PC-9 (cell line): Measurements from ENCODE around the gene TNN. TPM values are rescaled to one million over a fixed set of nuclear protein-coding genes. Genes with fewer than 3 reads are reported as not detected.

Source experiments
- BruUV-seq: library from RNA; stranded (reverse); fragments of 400-500 nt; replicated peaks from 2 replicates; lab custom pipeline; 2021; lab: Mats Ljungman, UMichigan
- CTCF ChIA-PET: fragments of 300-600 bp; sonication (Branson Sonifier 250); formaldehyde crosslinking; loops from one replicate; lab custom pipeline; 2022; ENCODE audit warnings: antibody characterized with exemption; lab: Charles Lee
- POLR2A ChIA-PET: fragments of 300-600 bp; sonication (Branson Sonifier 250); formaldehyde crosslinking; loops from one replicate; lab custom pipeline; 2022; ENCODE audit warnings: antibody characterized with exemption; ENCODE audit not compliant: unreplicated experiment; lab: Charles Lee
- DNase-seq, 2 experiments: peaks; one replicate each; pipeline versions ENCODE4 v3.0.0 to v3.0.0-alpha.2; 2015 to 2022; ENCODE audit warnings: mixed read lengths in 1 of 2
- H2AFZ ChIP-seq: fragments of 200-600 bp; sonication (generic); 2 replicates; pipeline ENCODE4 v1.8.1; 2017; ENCODE audit warnings: antibody characterized with exemption
- H3F3A ChIP-seq: fragments of 200-600 bp; sonication (generic); 2 replicates; pipeline ENCODE4 v1.8.1; 2017; ENCODE audit warnings: antibody characterized with exemption, mild to moderate bottlenecking, low read depth; ENCODE audit not compliant: insufficient read depth
- H3K27ac ChIP-seq: fragments of 200-600 bp; sonication (generic); 2 replicates; pipeline ENCODE4 v1.6.1; 2016; ENCODE audit warnings: mixed run types
- H3K27me3 ChIP-seq: fragments of 200-600 bp; sonication (generic); 2 replicates; pipeline ENCODE4 v1.6.1; 2016; ENCODE audit warnings: low read depth, mixed run types; ENCODE audit not compliant: insufficient read depth
- H3K36me3 ChIP-seq: fragments of 200-600 bp; sonication (generic); 2 replicates; pipeline ENCODE4 v1.6.1; 2016; ENCODE audit warnings: low read depth, mixed run types
- H3K4me1 ChIP-seq: fragments of 200-600 bp; sonication (generic); replicated peaks from 2 replicates; pipeline ENCODE4 v1.6.1; 2016; ENCODE audit warnings: mixed run types; ENCODE audit not compliant: insufficient read depth
- H3K4me2 ChIP-seq: fragments of 200-600 bp; sonication (generic); 2 replicates; pipeline ENCODE4 v1.6.1; 2017; ENCODE audit warnings: mixed run types
- H3K4me3 ChIP-seq: fragments of 200-600 bp; sonication (generic); 2 replicates; pipeline ENCODE4 v1.6.1; 2016; ENCODE audit warnings: mixed run types
- H3K79me2 ChIP-seq: fragments of 200-600 bp; sonication (generic); 2 replicates; pipeline ENCODE4 v1.6.1; 2017; ENCODE audit warnings: low read depth, mixed run types
- H3K9me2 ChIP-seq: fragments of 200-600 bp; sonication (generic); 2 replicates; pipeline ENCODE4 v1.8.1; 2017; ENCODE audit warnings: mild to moderate bottlenecking; ENCODE audit not compliant: insufficient read depth
- H3K9me3 ChIP-seq: fragments of 200-600 bp; sonication (generic); 2 replicates; pipeline ENCODE4 v1.8.1; 2016; ENCODE audit warnings: low read depth; ENCODE audit not compliant: insufficient read depth
- H4K20me1 ChIP-seq: fragments of 200-600 bp; sonication (generic); 2 replicates; pipeline ENCODE4 v1.8.1; 2017; ENCODE audit not compliant: insufficient read depth
- EZH2 ChIP-seq: fragments of 200-600 bp; sonication (generic); IDR thresholded peaks from 2 replicates; pipeline ENCODE4 v1.8.0; 2017; ENCODE audit warnings: antibody characterized with exemption, low read depth
- intact Hi-C: fragments of 100-400 bp; cut with micrococcal nuclease; formaldehyde crosslinking; loops from one replicate; pipeline ENCODE4 v1.10.0; 2022; ENCODE audit not compliant: unreplicated experiment
- total RNA-seq: library from RNA; stranded (reverse); gene quantifications from 2 replicates; pipeline ENCODE4 v1.2.3, GENCODE V29; 2021
- TF ChIP-seq, protein P1 (sequence below): fragments of 200-600 bp; sonication (generic); conservative IDR thresholded peaks from 2 replicates; pipeline ENCODE4 v1.6.1; 2017; ENCODE audit warnings: mixed run types, antibody characterized with exemption, mild to moderate bottlenecking, moderate library complexity

TNN gene
- total RNA-seq, 1 experiment from 2014 or later = not detected

DNA sequence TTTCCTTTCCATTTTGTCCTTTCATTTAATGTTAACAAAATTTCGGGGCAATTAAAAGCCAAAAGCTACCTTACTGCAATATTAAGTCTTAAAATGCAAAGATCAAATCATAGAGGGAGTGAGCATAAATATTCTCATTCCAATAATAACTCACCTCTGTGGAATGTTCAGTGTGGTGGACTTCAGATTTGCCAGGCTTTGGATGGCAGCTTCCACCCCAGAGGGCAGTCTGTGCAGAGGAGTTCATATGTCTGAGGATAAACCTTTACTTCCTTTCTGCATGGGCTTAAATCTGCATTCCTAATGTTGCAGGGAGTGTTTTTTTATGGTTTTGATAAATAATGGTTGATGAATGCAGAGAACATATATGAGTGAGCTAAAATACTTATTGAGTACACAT lies 108.6 kb downstream of the TNN start:
- Histone ChIP-seq H3K27ac (no peak overlapping the region), H3K27me3 (no peaks in the 10 kb centered on the region), H4K20me1 (no peaks in the 10 kb centered on the region), H2AFZ (no peak overlapping the region), H3K4me1 (0 out of 2 replicates have a peak, but pooled peaks cover 6% of the 10 kb centered on the region), H3K4me2 (no peak overlapping the region), H3K9me2 (no peaks in the 10 kb centered on the region), H3F3A (no peaks in the 10 kb centered on the region), H3K79me2 (no peaks in the 10 kb centered on the region), H3K9me3 (no peaks in the 10 kb centered on the region), H3K36me3 (no peaks in the 10 kb centered on the region), H3K4me3 (no peak overlapping the region)
- BruUV-seq = no TSS peak
- CTCF ChIA-PET = interaction anchor here (0.6 kb wide), 2 partner anchors 184 to 296 kb away, joined by 5 to 17 read pairs; no protein-coding TSS in a partner anchor
- POLR2A ChIA-PET = no interaction called here
- no peak for TF ChIP-seq EZH2
- TF ChIP-seq, protein P1, sequence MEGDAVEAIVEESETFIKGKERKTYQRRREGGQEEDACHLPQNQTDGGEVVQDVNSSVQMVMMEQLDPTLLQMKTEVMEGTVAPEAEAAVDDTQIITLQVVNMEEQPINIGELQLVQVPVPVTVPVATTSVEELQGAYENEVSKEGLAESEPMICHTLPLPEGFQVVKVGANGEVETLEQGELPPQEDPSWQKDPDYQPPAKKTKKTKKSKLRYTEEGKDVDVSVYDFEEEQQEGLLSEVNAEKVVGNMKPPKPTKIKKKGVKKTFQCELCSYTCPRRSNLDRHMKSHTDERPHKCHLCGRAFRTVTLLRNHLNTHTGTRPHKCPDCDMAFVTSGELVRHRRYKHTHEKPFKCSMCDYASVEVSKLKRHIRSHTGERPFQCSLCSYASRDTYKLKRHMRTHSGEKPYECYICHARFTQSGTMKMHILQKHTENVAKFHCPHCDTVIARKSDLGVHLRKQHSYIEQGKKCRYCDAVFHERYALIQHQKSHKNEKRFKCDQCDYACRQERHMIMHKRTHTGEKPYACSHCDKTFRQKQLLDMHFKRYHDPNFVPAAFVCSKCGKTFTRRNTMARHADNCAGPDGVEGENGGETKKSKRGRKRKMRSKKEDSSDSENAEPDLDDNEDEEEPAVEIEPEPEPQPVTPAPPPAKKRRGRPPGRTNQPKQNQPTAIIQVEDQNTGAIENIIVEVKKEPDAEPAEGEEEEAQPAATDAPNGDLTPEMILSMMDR = no peak
- DNase-seq = peak; percentile 16 to 50
- intact Hi-C loops = no loop called here

DNA sequence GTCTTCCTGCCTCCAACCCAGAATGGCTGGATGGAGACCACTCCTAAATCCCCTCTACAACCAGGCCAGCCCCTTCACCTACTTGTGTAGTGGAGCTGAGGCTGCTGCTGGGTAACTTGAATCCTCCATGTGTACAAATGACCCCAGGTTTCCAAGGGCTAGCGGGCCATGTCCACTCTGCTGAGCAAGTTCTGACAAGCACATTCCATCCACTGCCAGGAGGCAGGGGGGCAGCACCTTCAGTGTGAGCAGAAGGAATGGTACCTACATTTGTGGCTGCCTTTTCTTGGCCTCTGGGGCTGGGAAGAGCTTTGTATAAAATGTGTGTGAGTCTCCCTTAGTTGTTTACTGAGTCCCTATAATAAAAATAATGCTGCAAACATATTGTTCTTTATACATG lies 110.4 kb downstream of the TNN start:
- ChIA-PET POLR2A (no interaction called here), CTCF (no interaction called here)
- TF ChIP-seq, protein P1 = no peak
- TF ChIP-seq EZH2 = no peak
- BruUV-seq = no TSS peak
- Histone ChIP-seq H3K9me3 (no peaks in the 10 kb centered on the region), H3K4me2 (no peak overlapping the region), H3K79me2 (no peaks in the 10 kb centered on the region), H3F3A (no peaks in the 10 kb centered on the region), H3K27ac (no peak overlapping the region), H3K36me3 (no peaks in the 10 kb centered on the region), H3K4me1 (0 out of 2 replicates have a peak, but pooled peaks cover 6% of the 10 kb centered on the region), H3K4me3 (no peak overlapping the region), H4K20me1 (0 out of 2 replicates have a peak, but pooled peaks cover 1% of the 10 kb centered on the region), H3K27me3 (no peaks in the 10 kb centered on the region), H2AFZ (no peak overlapping the region), H3K9me2 (no peaks in the 10 kb centered on the region)
- no peak for DNase-seq
- intact Hi-C loops = no loop called here

DNA sequence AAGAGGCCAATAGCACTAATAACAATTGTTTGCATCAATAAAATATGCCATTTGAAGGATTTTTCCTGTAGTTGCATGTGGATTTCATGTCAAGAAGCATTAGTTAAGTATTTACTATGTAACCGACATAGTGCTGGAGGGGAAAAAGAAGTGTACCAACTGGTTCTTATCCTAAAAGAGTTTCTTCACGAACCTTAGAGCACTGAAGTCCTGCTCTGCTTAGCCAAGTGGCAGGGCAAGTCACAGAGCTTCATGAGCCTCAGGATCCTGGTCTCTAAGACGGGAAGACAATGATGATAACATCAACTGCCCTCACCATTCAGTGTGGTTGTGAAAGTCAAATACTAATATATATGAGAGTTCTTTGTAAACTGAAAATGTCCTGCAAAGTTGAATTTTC lies 110.8 kb downstream of the TNN start:
- Histone ChIP-seq H3K27ac (no peak overlapping the region), H3K4me1 (0 out of 2 replicates have a peak, but pooled peaks cover 6% of the 10 kb centered on the region), H3K4me3 (no peak overlapping the region), H3K79me2 (no peaks in the 10 kb centered on the region), H3K4me2 (no peak overlapping the region), H3K9me3 (no peaks in the 10 kb centered on the region), H3K27me3 (no peaks in the 10 kb centered on the region), H3K9me2 (no peaks in the 10 kb centered on the region), H4K20me1 (0 out of 2 replicates have a peak, but pooled peaks cover 2% of the 10 kb centered on the region), H2AFZ (no peak overlapping the region), H3F3A (no peaks in the 10 kb centered on the region), H3K36me3 (no peaks in the 10 kb centered on the region)
- ChIA-PET CTCF (no interaction called here), POLR2A (no interaction called here)
- TF ChIP-seq, protein P1 = no peak
- TF ChIP-seq EZH2 = no peak
- no peak for DNase-seq
- intact Hi-C loops = no loop called here
- no TSS peak for BruUV-seq
